GM18873 (cell line): ENCODE measurements around the gene ACTN2.

Experiments used
- ATAC-seq: cut with Tn5 transposase; IDR thresholded peaks from one replicate; pipeline ENCODE4 v1.9.1; 2021; ENCODE audit warnings: mild to moderate bottlenecking, moderate library complexity, moderate number of reproducible peaks; ENCODE audit not compliant: unreplicated experiment, low FRiP score

ACTN2 gene

DNA sequence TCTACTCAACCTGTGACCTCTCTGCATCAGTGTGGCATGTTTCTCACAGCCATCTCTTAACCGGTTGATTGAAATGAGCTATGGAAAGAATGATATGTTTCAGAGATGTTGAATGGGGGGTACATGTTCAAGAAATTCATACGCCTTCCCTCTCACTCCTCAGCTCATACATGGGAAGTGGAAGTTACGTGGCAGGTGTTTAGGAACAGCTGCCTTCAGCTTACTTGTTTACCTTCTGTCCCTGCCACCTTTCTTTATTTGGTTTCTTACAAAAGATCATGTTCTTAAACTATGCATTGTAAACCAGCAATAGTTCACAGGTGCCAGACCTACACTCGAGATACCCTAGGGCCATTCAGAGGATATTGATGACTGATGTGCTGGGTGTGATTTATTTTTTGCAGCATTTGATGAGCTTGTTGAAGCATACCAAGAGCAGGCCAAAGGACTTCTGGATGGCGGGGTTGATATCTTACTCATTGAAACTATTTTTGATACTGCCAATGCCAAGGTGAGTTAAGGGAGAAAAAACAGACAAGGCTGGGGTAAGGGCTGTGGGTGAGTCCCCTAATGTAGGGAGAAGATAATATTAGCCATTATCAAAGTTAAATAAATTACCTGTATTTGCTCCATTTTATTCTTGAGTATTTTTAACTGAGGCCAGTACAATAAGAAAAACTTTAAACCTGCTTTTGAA is 126.2 kb downstream of the ACTN2 start:
- no peak for ATAC-seq
